K562 (cell line): ENCODE measurements around the gene ADGRB3. TPM values are rescaled to one million over a fixed set of nuclear protein-coding genes. Genes with fewer than 3 reads are reported as not detected.

Source experiments
- ATAC-seq: fragments of 200-7000 bp; cut with Tn5 transposase; 3 replicates; pipeline ENCODE4 v1.9.1; 2020; ENCODE audit warnings: moderate library complexity
- BruUV-seq: library from RNA; stranded (reverse); fragments of 400-500 nt; replicated peaks from 2 replicates; lab custom pipeline; 2021; lab: Mats Ljungman, UMichigan
- CTCF ChIA-PET: fragments of 300-600 bp; formaldehyde crosslinking; extraction: SDS; loops from one replicate; lab custom pipeline; 2021; ENCODE audit warnings: low intra/inter-chr PET ratio; lab: Yijun Ruan, JAX
- POLR2A ChIA-PET: fragments of 300-600, 350-650 bp; sonication (Branson Sonifier 250); formaldehyde crosslinking; extraction: SDS; loops from one replicate; lab custom pipeline; 2021; ENCODE audit warnings: antibody characterized with exemption, inconsistent platforms; lab: Yijun Ruan, JAX
- DNase-seq, 4 experiments: peaks; one replicate each; pipeline versions ENCODE4 v3.0.0 to v3.0.0-alpha.2; 2011 to 2018; ENCODE audit warnings: low spot score in 3 of 4, mixed read lengths in 3 of 4; ENCODE audit errors: extremely low read depth in 1 of 4
- FAIRE-seq: peaks from 2 replicates; lab custom pipeline; 2011; peaks lifted over from hg19 to GRCh38; lab: Jason Lieb, UNC
- H2AFZ ChIP-seq: 2 replicates; pipeline ENCODE4 v1.6.0; 2011; ENCODE audit warnings: low read depth, low read length, control low read depth, inconsistent platforms
- H3K27ac ChIP-seq: fragments of 200-600 bp; 3 replicates; pipeline ENCODE4 v1.8.0; 2011; ENCODE audit warnings: low read depth, mild to moderate bottlenecking, control low read depth, inconsistent platforms, low read length, moderate library complexity, mixed read lengths; ENCODE audit errors: extremely low read depth
- H3K27me3 ChIP-seq, 2 experiments: fragments of 300-600 bp in 1 of 2; 2 replicates in 1 of 2; 3 replicates in 1 of 2; pipeline versions ENCODE4 v1.6.0 to v1.8.0; 2011; ENCODE audit warnings: inconsistent platforms in 2 of 2, low read length in 2 of 2, mild to moderate bottlenecking in 1 of 2, mixed read lengths in 1 of 2, moderate library complexity in 1 of 2; ENCODE audit not compliant: control insufficient read depth in 2 of 2, insufficient read depth in 2 of 2
- H3K36me3 ChIP-seq: fragments of 300-600 bp; 3 replicates; pipeline ENCODE4 v1.8.0; 2011; ENCODE audit warnings: mild to moderate bottlenecking, low read length, inconsistent platforms; ENCODE audit not compliant: control insufficient read depth, insufficient read depth
- H3K4me1 ChIP-seq, 2 experiments: fragments of 200-600 bp in 1 of 2; replicated peaks in 1 of 2; 2 replicates in 1 of 2; 3 replicates in 1 of 2; pipeline versions ENCODE4 v1.5.1 to v1.8.0; 2011; ENCODE audit warnings: inconsistent platforms in 2 of 2, low read length in 2 of 2, mild to moderate bottlenecking in 1 of 2, mixed read lengths in 1 of 2, moderate library complexity in 1 of 2; ENCODE audit not compliant: control insufficient read depth in 2 of 2, insufficient read depth in 2 of 2
- H3K4me2 ChIP-seq: 2 replicates; pipeline ENCODE4 v1.6.1; 2011; ENCODE audit warnings: low read length, control low read depth, inconsistent platforms, mixed read lengths; ENCODE audit not compliant: insufficient read depth
- H3K4me3 ChIP-seq: fragments of 200-600 bp; sonication (generic), shearing (Covaris generic); 2 replicates; pipeline ENCODE4 v1.5.1; 2016; ENCODE audit warnings: control low read depth, inconsistent platforms
- H3K79me2 ChIP-seq: fragments of 200-600 bp; 3 replicates; pipeline ENCODE4 v1.8.0; 2011; ENCODE audit warnings: low read length, inconsistent platforms; ENCODE audit not compliant: control insufficient read depth, insufficient read depth
- H3K9ac ChIP-seq, 2 experiments: 2 replicates each; pipeline versions ENCODE4 v1.6.0 to v1.6.1; 2011; ENCODE audit warnings: low read depth in 2 of 2, low read length in 2 of 2, control low read depth in 1 of 2, inconsistent platforms in 1 of 2, mild to moderate bottlenecking in 1 of 2, mixed read lengths in 1 of 2; ENCODE audit not compliant: insufficient read depth in 1 of 2
- H3K9me1 ChIP-seq: one replicate; pipeline ENCODE4 v1.6.0; 2011; ENCODE audit warnings: inconsistent platforms, mild to moderate bottlenecking, low read length, moderate library complexity; ENCODE audit not compliant: control insufficient read depth, insufficient read depth
- H3K9me3 ChIP-seq: replicated peaks from 2 replicates; pipeline ENCODE4 v1.5.1; 2011; ENCODE audit warnings: low read depth, low read length, inconsistent platforms; ENCODE audit not compliant: control insufficient read depth, insufficient read depth
- H4K20me1 ChIP-seq: replicated peaks from 2 replicates; pipeline ENCODE4 v1.6.1; 2011; ENCODE audit warnings: low read length, inconsistent platforms, mixed read lengths; ENCODE audit not compliant: control insufficient read depth, insufficient read depth
- CCNT2 ChIP-seq: IDR thresholded peaks from 2 replicates; pipeline ENCODE4 v1.6.1; 2011; ENCODE audit warnings: borderline replicate concordance, low read depth, mild to moderate bottlenecking, moderate library complexity, mixed read lengths, low read length; ENCODE audit not compliant: insufficient read length; ENCODE audit errors: extremely low read depth
- GATAD2A ChIP-seq: fragments of 450-650 bp; IDR thresholded peaks from 2 replicates; pipeline ENCODE4 v1.6.1; 2017
- GATAD2B ChIP-seq: fragments of 450-650 bp; IDR thresholded peaks from 2 replicates; pipeline ENCODE4 v1.6.1; 2017; ENCODE audit warnings: mild to moderate bottlenecking, borderline replicate concordance
- MAFF ChIP-seq: IDR thresholded peaks from 2 replicates; pipeline ENCODE4 v1.6.1; 2012; ENCODE audit warnings: low read length, improper control_type of control experiment
- PCBP2 ChIP-seq: fragments of 200-400 bp; formaldehyde crosslinking; IDR thresholded peaks from 2 replicates; pipeline ENCODE4 v1.6.1; 2018; ENCODE audit warnings: low read length, low read depth, mild to moderate bottlenecking, moderate library complexity; ENCODE audit not compliant: poor library complexity, severe bottlenecking
- PPARD ChIP-seq: fragments of 250-450 bp; sonication (Bioruptor Pico); IDR thresholded peaks from 2 replicates; pipeline ENCODE4 v1.8.0; 2022; ENCODE audit warnings: inconsistent platforms, mild to moderate bottlenecking, moderate library complexity
- RCOR1 ChIP-seq, 2 experiments: IDR thresholded peaks; 2 replicates each; pipeline ENCODE4 v1.6.1; 2012; ENCODE audit warnings: low read depth in 2 of 2, low read length in 2 of 2, borderline replicate concordance in 1 of 2, improper control_type of control experiment in 1 of 2
- SIN3B ChIP-seq: fragments of 450-650 bp; IDR thresholded peaks from 2 replicates; pipeline ENCODE4 v1.6.1; 2017; ENCODE audit warnings: low read depth, mild to moderate bottlenecking, moderate library complexity
- TOE1 ChIP-seq, 2 experiments: fragments of 450-650 bp in 1 of 2; sonication (generic) in 1 of 2; formaldehyde crosslinking in 1 of 2; IDR thresholded peaks; 2 replicates each; pipeline versions ENCODE4 v1.7.1 to v1.8.0; 2016 to 2022; ENCODE audit warnings: borderline replicate concordance in 2 of 2, mild to moderate bottlenecking in 2 of 2, antibody characterized with exemption in 1 of 2, inconsistent platforms in 1 of 2, low read depth in 1 of 2, missing genetic modification reagents in 1 of 2, moderate library complexity in 1 of 2
- YY1 ChIP-seq, 3 experiments: IDR thresholded peaks; 2 replicates each; pipeline ENCODE4 v1.6.1; 2011; ENCODE audit warnings: low read length in 2 of 3, mild to moderate bottlenecking in 2 of 3, moderate library complexity in 2 of 3, borderline replicate concordance in 1 of 3, control low read depth in 1 of 3, low read depth in 1 of 3; ENCODE audit not compliant: insufficient read depth in 3 of 3, insufficient replicate concordance in 2 of 3, control insufficient read depth in 1 of 3, insufficient read length in 1 of 3; ENCODE audit errors: extremely low read depth in 1 of 3
- WGBS: fragments of 100-300 bp; shearing (Covaris generic); methylation state at CpG from one replicate; pipeline ENCODE4 v1.1.6; 2016; ENCODE audit warnings: low coverage, mixed read lengths; ENCODE audit not compliant: insufficient coverage; ENCODE audit errors: missing lambda C conversion rate; 5-methylcytosine and 5-hydroxymethylcytosine counted together
- in situ Hi-C: fragments of 300-500 bp; cut with MboI; formaldehyde crosslinking; loops from 4 replicates; pipeline ENCODE4 v1.15.0; 2018; ENCODE audit warnings: inconsistent platforms, mixed read lengths
- intact Hi-C: fragments of 100-400 bp; cut with micrococcal nuclease; formaldehyde crosslinking; loops from 2 replicates; pipeline ENCODE4 v1.14.2; 2022
- polyA plus RNA-seq, 8 experiments: library from polyadenylated mRNA; depleted of rRNA in 4 of 8; stranded (reverse) in 5 of 8; unstranded in 3 of 8; fragments of >200 nt; fragmentation: Nextera tagmentation in 2 of 8; fragmentation: Illumina TruSeq in 1 of 8; extraction: Ambion mirVana in 2 of 8; extraction: Trizol in 1 of 8; gene quantifications; 2 replicates each; pipeline versions ENCODE4 v1.2.1 to v1.2.3, GENCODE V29; 2011 to 2014; ENCODE audit warnings: inconsistent platforms in 1 of 8, missing spikeins in 1 of 8
- total RNA-seq, 7 experiments: library from RNA; depleted of rRNA in 6 of 7; stranded (reverse); fragments of >200 nt in 6 of 7; fragmentation: Illumina TruSeq in 2 of 7; extraction: Trizol in 2 of 7; gene quantifications; 2 replicates each; pipeline versions ENCODE4 v1.2.1 to v1.2.3, GENCODE V29; 2011 to 2021; ENCODE audit warnings: low replicate concordance in 1 of 7
- TF ChIP-seq, protein P1 (sequence below): fragments of 450-650 bp; IDR thresholded peaks from 2 replicates; pipeline ENCODE4 v1.6.1; 2016; ENCODE audit warnings: borderline replicate concordance
- TF ChIP-seq, protein P2 (sequence below): fragments of 450-650 bp; IDR thresholded peaks from 2 replicates; pipeline ENCODE4 v1.6.1; 2016; ENCODE audit warnings: mild to moderate bottlenecking

The ADGRB3 gene
- total and polyA plus RNA-seq, 9 of the 15 experiments (the other 6 are each of a cell fraction or from before 2014, with no cell fraction given), result 0.90 to 7.8 (median 2.4) TPM

DNA sequence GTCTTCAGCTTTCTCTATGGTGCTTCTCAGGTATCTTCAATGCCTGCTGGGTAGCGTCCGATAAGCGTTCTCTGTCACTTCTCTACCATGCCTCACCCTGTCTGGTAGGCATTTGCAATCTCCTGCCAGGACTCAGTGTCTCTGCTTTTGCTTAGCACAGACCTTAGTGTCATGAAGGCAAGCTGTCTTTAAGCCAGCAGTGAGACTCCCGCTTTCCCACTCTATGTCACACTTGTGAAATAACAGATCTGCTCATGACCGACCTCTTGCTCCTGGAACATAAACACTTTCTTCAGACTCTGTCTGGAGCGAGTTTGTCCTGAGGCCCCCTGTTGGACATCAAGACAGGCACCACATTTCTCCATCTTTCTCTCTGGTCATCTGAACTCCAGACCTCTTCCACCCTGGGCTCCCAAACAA is 17.0 kb downstream of the ADGRB3 start:
- in situ Hi-C loops (loop anchor here (5.0 kb wide), 1 partner anchor 105 kb away; no protein-coding TSS in a partner anchor), intact Hi-C loops (loop anchor here (5.0 kb wide), 2 partner anchors 35 to 90 kb away; no protein-coding TSS in a partner anchor)
- ATAC-seq, result peak; percentile 78
- Histone ChIP-seq H3K9ac (peak overlapping the region; percentile 54 to 84; a peak in 3 of 4 replicates), H3K79me2 (peaks cover 56% of the 10 kb centered on the region), H3K4me1 (peaks cover 5 to 24% of the 10 kb centered on the region in 2 experiments; a peak in 4 of 5 replicates), H3K4me2 (peak overlapping the region; percentile 87), H3K9me1 (no peaks in the 10 kb centered on the region), H3K9me3 (no peaks in the 10 kb centered on the region), H3K4me3 (no peak overlapping the region), H2AFZ (peak overlapping the region; percentile 93), H4K20me1 (no peaks in the 10 kb centered on the region), H3K27me3 (no peaks in the 10 kb centered on the region), H3K36me3 (no peaks in the 10 kb centered on the region), H3K27ac (peak overlapping the region; percentile 88)
- POLR2A ChIA-PET, result interaction anchor here (0.7 to 2.8 kb wide), 2 partner anchors 12 to 17 kb away, joined by 4 to 13 read pairs; no protein-coding TSS in a partner anchor
- CTCF ChIA-PET, result interaction anchor here (0.6 kb wide), 1 partner anchor 94 kb away, joined by 4 read pairs; no protein-coding TSS in a partner anchor
- peak in 2 of 4 experiments; percentile 49 to 86 for DNase-seq
- peak; percentile 80 for FAIRE-seq
- WGBS, result 27% methylated on average over 5 of the region's 6 CpGs
- BruUV-seq, result no TSS peak
- no peak for TF ChIP-seq GATAD2B
- TF ChIP-seq TOE1 (IDR thresholded peaks at IDR 0.05; ENCODE audit: borderline replicate concordance), result 0 out of 2 replicates have a peak, but pooled peaks have one; percentile 49
- TF ChIP-seq TOE1 (CRISPR knock-in tag; IDR thresholded peaks at IDR 0.05; ENCODE audit: borderline replicate concordance, low read depth), result no peak
- no peak for TF ChIP-seq PCBP2
- TF ChIP-seq, protein P1, sequence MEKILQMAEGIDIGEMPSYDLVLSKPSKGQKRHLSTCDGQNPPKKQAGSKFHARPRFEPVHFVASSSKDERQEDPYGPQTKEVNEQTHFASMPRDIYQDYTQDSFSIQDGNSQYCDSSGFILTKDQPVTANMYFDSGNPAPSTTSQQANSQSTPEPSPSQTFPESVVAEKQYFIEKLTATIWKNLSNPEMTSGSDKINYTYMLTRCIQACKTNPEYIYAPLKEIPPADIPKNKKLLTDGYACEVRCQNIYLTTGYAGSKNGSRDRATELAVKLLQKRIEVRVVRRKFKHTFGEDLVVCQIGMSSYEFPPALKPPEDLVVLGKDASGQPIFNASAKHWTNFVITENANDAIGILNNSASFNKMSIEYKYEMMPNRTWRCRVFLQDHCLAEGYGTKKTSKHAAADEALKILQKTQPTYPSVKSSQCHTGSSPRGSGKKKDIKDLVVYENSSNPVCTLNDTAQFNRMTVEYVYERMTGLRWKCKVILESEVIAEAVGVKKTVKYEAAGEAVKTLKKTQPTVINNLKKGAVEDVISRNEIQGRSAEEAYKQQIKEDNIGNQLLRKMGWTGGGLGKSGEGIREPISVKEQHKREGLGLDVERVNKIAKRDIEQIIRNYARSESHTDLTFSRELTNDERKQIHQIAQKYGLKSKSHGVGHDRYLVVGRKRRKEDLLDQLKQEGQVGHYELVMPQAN, result peak; percentile 26; the same call in 1 of the 2 replicates
- TF ChIP-seq, protein P2, sequence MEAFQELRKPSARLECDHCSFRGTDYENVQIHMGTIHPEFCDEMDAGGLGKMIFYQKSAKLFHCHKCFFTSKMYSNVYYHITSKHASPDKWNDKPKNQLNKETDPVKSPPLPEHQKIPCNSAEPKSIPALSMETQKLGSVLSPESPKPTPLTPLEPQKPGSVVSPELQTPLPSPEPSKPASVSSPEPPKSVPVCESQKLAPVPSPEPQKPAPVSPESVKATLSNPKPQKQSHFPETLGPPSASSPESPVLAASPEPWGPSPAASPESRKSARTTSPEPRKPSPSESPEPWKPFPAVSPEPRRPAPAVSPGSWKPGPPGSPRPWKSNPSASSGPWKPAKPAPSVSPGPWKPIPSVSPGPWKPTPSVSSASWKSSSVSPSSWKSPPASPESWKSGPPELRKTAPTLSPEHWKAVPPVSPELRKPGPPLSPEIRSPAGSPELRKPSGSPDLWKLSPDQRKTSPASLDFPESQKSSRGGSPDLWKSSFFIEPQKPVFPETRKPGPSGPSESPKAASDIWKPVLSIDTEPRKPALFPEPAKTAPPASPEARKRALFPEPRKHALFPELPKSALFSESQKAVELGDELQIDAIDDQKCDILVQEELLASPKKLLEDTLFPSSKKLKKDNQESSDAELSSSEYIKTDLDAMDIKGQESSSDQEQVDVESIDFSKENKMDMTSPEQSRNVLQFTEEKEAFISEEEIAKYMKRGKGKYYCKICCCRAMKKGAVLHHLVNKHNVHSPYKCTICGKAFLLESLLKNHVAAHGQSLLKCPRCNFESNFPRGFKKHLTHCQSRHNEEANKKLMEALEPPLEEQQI, result peak; percentile 85
- TF ChIP-seq CCNT2, result no peak
- TF ChIP-seq PPARD (CRISPR knock-in tag), result no peak
- TF ChIP-seq SIN3B, result no peak
- TF ChIP-seq MAFF, result peak; percentile 9; the same call in 1 of the 2 replicates
- peak; percentile 30 to 85; a peak in 3 of 4 replicates for TF ChIP-seq RCOR1 (IDR thresholded peaks at IDR 0.05; ENCODE audit: borderline replicate concordance in 1 of 2, low read depth in 2 of 2, low read length in 2 of 2)
- peak in 1 of 3 experiments; percentile 46 for TF ChIP-seq YY1 (IDR thresholded peaks at IDR 0.05; ENCODE audit: borderline replicate concordance in 1 of 3, control insufficient read depth in 1 of 3, extremely low read depth in 1 of 3, insufficient read depth in 3 of 3, insufficient read length in 1 of 3, insufficient replicate concordance in 2 of 3, low read depth in 1 of 3, low read length in 2 of 3)
- 0 out of 2 replicates have a peak, but pooled peaks have one; percentile 44 for TF ChIP-seq GATAD2A
